Bronchial epithelial cell (primary cell): ENCODE data around the gene PRKG1. TPM values are rescaled to one million over a fixed set of nuclear protein-coding genes. Genes with fewer than 3 reads are reported as not detected.

ENCODE experiments used
- DNase-seq: peaks from one replicate; pipeline ENCODE4 v3.0.0-alpha.2; 2010; ENCODE audit warnings: low read depth
- FAIRE-seq: peaks from 2 replicates; lab custom pipeline; 2011; peaks lifted over from hg19 to GRCh38; lab: Jason Lieb, UNC
- H3K27me3 ChIP-seq: 2 replicates; pipeline ENCODE4 v1.5.1; 2011; ENCODE audit warnings: low read length; ENCODE audit not compliant: control insufficient read depth, insufficient read depth
- H3K36me3 ChIP-seq: 2 replicates; pipeline ENCODE4 v1.5.1; 2011; ENCODE audit warnings: low read length; ENCODE audit not compliant: control insufficient read depth, insufficient read depth
- H3K4me3 ChIP-seq: 2 replicates; pipeline ENCODE4 v1.5.1; 2011; ENCODE audit warnings: mild to moderate bottlenecking, low read depth, low read length, control low read depth
- CTCF ChIP-seq: IDR thresholded peaks from 2 replicates; pipeline ENCODE4 v1.5.1; 2011; ENCODE audit warnings: mild to moderate bottlenecking, moderate library complexity, low read length, control low read depth, inconsistent platforms; ENCODE audit not compliant: insufficient read depth, severe bottlenecking
- total RNA-seq: library from RNA; depleted of rRNA; stranded (reverse); fragments of >200 nt; gene quantifications from 2 replicates; pipeline ENCODE4 v1.2.1, GENCODE V29; 2014

PRKG1 gene
- total RNA-seq, 1 donor from 2014 or later, result 0.26 TPM

GRCh38 chr10:52019656-52020055 lies 945.4 kb downstream of the PRKG1 start:
- FAIRE-seq (no peak), DNase-seq (no peak)
- Histone ChIP-seq H3K4me3 (no peak overlapping the region), H3K27me3 (no peaks in the 10 kb centered on the region), H3K36me3 (no peaks in the 10 kb centered on the region)
- TF ChIP-seq CTCF, result no peak

- TF ChIP-seq CTCF, result no peak
- FAIRE-seq, result no peak
- H3K27me3 ChIP-seq, result no peaks in the 10 kb centered on the region
Measured at GRCh38 chr10:52020173-52020572, 945.9 kb downstream of the PRKG1 start.

GRCh38 chr10:52020702-52021101 lies 946.4 kb downstream of the PRKG1 start:
- no peak for FAIRE-seq
- Histone ChIP-seq H3K27me3 (no peaks in the 10 kb centered on the region), H3K36me3 (no peaks in the 10 kb centered on the region), H3K4me3 (no peak overlapping the region)
- no peak for TF ChIP-seq CTCF
- DNase-seq, result no peak

More at GRCh38 chr10:52020173-52020572, 945.9 kb downstream of the PRKG1 start:
- Histone ChIP-seq H3K4me3 (no peak overlapping the region), H3K36me3 (no peaks in the 10 kb centered on the region)
- no peak for DNase-seq

GRCh38 chr10:52027055-52027705 lies 952.9 kb downstream of the PRKG1 start:
- Histone ChIP-seq H3K27me3 (no peaks in the 10 kb centered on the region), H3K36me3 (no peaks in the 10 kb centered on the region), H3K4me3 (no peak overlapping the region)
- FAIRE-seq (no peak), DNase-seq (no peak)
- no peak for TF ChIP-seq CTCF

GRCh38 chr10:52028523-52028858 lies 954.2 kb downstream of the PRKG1 start:
- FAIRE-seq, result no peak
- no peak overlapping the region for H3K4me3 ChIP-seq

More at GRCh38 chr10:52028523-52028858, 954.2 kb downstream of the PRKG1 start:
- Histone ChIP-seq H3K36me3 (no peaks in the 10 kb centered on the region), H3K27me3 (no peaks in the 10 kb centered on the region)
- no peak for TF ChIP-seq CTCF
- no peak for DNase-seq
